Stimulated activated CD4-positive, alpha-beta T cell treated with anti-CD3 and anti-CD28 coated beads, Interleukin-1b, Interleukin-23, amount 100 ng/mL, for 1 hour (primary cell): ENCODE results near the gene IMPA2.
"Not testable (repeated sequence)": the region's sequence is repeated elsewhere in the genome, so short reads cannot be mapped to it uniquely, and the experiment has no call there.

Experiments used
- DNase-seq, 2 donors: peaks; one replicate each; pipeline ENCODE4 v3.0.0-alpha.2; 2020; ENCODE audit warnings: low read depth in 2 of 2

Gene IMPA2

GRCh38 chr18:11981192-11981542 is at the start of gene IMPA2:
IMPA2 (plus strand) TSS chr18:11981507; CDS start chr18:11981670, 163 bp downstream.
- DNase-seq = no peak

- no peak for DNase-seq
Observed at GRCh38 chr18:11932393-11932792, 48.9 kb upstream of the IMPA2 start.

- peak; percentile 53 to 60 for DNase-seq
Observed at GRCh38 chr18:11937874-11938478, 43.3 kb upstream of the IMPA2 start.

GRCh38 chr18:11940956-11941355 is 40.4 kb upstream of the IMPA2 start:
- DNase-seq = no peak

GRCh38 chr18:11943551-11943950 is 37.8 kb upstream of the IMPA2 start:
- DNase-seq = no peak

GRCh38 chr18:11944252-11944651 is 37.1 kb upstream of the IMPA2 start:
- DNase-seq = no peak

- DNase-seq = no peak
Observed at GRCh38 chr18:11944786-11945185, 36.5 kb upstream of the IMPA2 start.

GRCh38 chr18:11945834-11946659 is 35.3 kb upstream of the IMPA2 start:
- not testable (repeated sequence) for DNase-seq

- no peak for DNase-seq
Observed at GRCh38 chr18:11946756-11947155, 34.6 kb upstream of the IMPA2 start.

GRCh38 chr18:11947214-11948191 is 33.8 kb upstream of the IMPA2 start:
- peak in 1 of 2 donors; percentile 34 for DNase-seq

GRCh38 chr18:11948852-11949523 is 32.3 kb upstream of the IMPA2 start:
- no peak for DNase-seq

GRCh38 chr18:11950824-11951223 is 30.5 kb upstream of the IMPA2 start:
- no peak for DNase-seq

GRCh38 chr18:11951390-11951851 is 29.9 kb upstream of the IMPA2 start:
- DNase-seq = no peak

GRCh38 chr18:11953113-11953512 is 28.2 kb upstream of the IMPA2 start:
- DNase-seq = no peak

GRCh38 chr18:11955239-11956029 is 25.9 kb upstream of the IMPA2 start:
- no peak for DNase-seq

- DNase-seq = no peak
Observed at GRCh38 chr18:11956371-11957308, 24.7 kb upstream of the IMPA2 start.

- no peak for DNase-seq
Observed at GRCh38 chr18:11957636-11958035, 23.7 kb upstream of the IMPA2 start.

- DNase-seq = not testable (repeated sequence)
Observed at GRCh38 chr18:11959651-11960050, 21.7 kb upstream of the IMPA2 start.

- no peak for DNase-seq
Observed at GRCh38 chr18:11960743-11961380, 20.4 kb upstream of the IMPA2 start.
